Measurements from ENCODE around the gene WWOX.

WWOX gene

GRCh38 chr16:78437352-78437968 is 338.0 kb downstream of the WWOX start:
- DNase-seq (ENCODE audit: low read depth): no peak

DNA sequence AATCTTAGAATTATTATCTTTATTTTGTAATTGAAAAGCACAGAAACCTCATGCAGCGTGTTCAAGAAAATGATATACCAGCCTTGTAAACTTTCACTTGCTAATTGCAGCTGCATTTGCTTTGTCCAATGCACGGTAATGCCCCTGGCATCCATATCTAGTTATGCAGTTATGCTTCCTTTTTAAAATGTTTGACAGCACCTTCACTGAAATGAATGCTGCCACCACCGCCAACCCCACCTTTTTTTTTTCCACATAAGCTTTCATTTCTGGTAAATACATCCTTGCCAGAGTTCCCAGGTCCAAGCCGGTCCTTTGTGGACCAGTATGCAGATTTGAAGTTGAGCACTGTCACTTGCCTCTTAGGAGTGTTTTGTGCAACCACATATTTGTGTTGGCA is 338.8 kb downstream of the WWOX start:
- DNase-seq (ENCODE audit: low read depth): no peak

- DNase-seq (ENCODE audit: low read depth): no peak
Observed at GRCh38 chr16:78438632-78439031, 339.2 kb downstream of the WWOX start.

DNA sequence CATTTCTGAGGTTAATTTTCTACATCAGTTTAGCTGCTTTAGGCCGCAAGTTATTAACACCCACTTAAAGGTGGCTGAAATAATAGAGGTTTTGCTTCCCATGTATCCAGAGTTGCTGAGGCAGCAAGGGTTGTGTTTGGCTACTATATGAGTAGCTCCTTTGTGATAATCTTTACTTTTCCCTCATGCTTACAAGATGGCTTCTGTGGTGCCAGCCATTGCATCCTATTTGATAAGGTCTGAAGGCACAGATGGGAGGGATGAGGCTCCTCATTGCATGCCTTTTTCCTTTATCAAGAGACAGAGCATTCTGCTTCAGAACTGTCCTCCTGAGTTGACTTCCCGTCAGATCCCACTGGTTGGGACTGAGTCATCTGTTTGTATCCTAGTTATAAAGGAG is 340.2 kb downstream of the WWOX start:
- DNase-seq (ENCODE audit: low read depth): no peak

DNA sequence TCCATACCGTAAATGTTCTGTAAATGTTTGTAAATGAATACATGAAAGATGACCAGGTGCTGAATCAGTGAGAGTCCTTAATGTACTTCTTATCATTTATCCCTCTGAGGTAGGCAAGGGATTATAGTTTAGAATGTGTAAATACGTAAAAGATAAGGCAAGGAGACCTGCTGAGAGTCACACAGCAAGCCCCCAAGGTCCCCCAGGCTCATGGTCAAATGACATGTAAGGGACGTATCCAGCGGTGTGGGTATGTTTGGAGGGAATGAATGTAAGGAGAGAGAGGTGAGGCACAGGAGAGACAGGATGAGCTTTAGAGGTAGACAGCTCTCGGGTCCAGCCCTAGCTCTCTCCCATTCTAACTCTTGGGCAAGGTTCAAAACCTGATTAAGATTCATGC is 341.8 kb downstream of the WWOX start:
- no peak for DNase-seq (ENCODE audit: low read depth)

- DNase-seq (ENCODE audit: low read depth): no peak
Observed at GRCh38 chr16:78443542-78444364, 344.3 kb downstream of the WWOX start.

- DNase-seq (ENCODE audit: low read depth): no peak
Observed at GRCh38 chr16:78445818-78446217, 346.4 kb downstream of the WWOX start.

GRCh38 chr16:78446486-78446885 is 347.0 kb downstream of the WWOX start:
- no peak for DNase-seq (ENCODE audit: low read depth)

DNA sequence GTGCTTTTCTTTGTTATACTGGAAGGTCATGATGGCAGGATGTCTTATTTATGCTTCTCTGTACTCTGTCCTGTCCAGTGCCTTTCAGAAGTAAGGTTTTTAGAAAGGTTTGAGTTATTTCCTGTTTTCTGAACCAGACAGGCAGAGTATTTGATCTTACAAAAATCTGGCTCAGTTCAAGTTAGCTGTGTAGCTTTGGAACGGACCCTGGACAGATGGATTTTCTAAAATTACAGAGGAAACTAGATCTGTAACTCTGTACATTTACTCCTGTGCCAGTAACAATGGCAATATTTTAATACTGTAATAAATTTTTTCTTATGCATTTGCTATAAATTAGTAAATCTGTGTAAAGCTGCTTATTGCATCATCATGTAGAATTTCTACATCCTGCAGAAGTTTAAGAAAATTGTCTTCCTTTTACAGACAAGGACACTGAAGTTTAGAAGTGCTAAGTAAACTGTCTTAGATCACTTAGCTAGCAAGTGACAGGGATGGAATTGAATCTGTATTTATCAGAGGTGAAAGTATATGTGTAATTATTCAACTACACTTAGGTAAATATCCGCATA is 347.6 kb downstream of the WWOX start:
- DNase-seq (ENCODE audit: low read depth): no peak

DNA sequence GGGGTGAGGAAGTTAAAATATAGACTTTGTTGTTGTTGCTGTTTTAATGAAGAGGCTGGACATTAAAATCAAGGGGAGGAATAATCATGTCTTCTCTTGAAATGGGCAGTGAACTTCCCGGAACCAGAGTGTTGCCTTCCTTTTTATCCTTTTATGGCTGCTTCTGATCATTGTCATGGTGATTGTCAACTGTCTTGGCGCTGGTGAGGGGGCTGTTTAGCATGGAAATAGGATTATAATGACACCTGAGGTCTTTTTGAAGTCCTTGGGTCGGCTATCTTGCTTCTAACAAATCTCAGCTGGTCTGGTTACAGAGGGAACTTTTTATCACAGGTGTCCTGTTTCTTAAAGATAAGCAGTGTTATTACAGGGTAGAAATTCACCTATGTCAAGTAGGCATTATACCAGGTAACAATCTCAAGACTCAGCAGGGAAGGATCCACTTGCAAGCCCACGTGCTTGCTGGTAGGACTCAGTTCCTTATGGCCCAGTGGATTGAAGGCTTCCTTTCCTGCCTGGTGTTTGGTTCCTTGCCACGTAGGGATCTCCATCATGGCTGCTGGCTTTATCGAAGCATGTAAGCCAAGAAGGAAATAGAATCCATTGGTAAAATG is 349.3 kb downstream of the WWOX start:
- DNase-seq (ENCODE audit: low read depth): no peak

GRCh38 chr16:78450255-78450654 is 350.8 kb downstream of the WWOX start:
- no peak for DNase-seq (ENCODE audit: low read depth)

- no peak for DNase-seq (ENCODE audit: low read depth)
Observed at GRCh38 chr16:78452025-78452555, 352.6 kb downstream of the WWOX start.

DNA sequence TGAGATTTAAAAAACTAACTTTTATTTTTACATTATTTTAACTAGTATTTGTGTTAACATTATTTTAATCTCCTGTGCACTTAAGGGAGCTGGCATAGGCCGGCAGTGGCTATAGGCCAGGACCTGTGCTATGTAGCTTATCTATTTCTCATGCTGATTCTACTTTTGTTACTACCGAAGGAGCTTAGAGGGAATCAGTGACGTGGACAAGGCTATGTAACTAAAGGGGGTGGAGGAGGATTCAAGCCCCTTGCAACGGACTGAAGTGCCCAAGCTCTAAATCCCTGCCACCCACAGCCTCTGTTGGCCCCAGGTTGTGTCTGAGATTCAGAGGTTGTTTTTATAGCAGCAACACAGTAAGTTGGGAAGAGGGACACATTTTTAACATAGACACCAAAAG is 356.4 kb downstream of the WWOX start:
- DNase-seq (ENCODE audit: low read depth): no peak

DNA sequence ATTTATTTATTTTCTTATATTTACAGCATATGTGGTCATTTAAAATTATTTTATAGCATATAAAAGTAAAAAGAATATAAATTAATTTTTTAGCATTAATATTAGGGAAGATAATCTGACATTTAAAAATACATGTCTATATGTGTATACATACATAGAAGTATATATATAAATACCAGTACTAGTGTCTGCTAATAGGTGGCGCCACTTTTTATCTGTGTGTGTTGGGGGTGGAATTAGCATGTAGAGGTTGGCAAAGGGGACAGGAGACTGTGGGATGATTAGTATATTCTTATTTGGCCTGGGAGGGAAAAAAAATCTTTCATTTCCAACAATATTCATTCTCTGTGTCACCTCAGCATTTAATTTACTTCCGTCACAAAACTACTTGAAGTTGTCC is 359.1 kb downstream of the WWOX start:
- DNase-seq (ENCODE audit: low read depth): no peak

DNA sequence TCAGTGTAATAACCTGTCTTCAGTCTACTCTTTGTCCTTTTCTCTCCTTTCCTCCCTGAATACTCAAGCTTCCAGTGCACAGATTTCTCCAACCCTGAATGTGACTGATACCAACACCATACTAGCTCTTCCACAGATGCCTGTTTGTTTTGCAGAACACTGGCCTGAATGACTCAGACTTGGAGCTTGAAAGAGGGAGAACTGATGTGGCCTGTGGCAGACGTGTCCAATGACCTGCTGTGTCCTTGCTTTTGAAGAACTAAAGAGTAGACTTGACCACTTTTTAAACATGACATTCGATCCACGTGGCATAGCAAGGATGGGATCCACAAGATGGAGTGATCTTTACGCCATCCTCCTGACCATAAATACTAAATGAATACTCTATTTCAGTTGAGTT is 361.0 kb downstream of the WWOX start:
- no peak for DNase-seq (ENCODE audit: low read depth)

DNA sequence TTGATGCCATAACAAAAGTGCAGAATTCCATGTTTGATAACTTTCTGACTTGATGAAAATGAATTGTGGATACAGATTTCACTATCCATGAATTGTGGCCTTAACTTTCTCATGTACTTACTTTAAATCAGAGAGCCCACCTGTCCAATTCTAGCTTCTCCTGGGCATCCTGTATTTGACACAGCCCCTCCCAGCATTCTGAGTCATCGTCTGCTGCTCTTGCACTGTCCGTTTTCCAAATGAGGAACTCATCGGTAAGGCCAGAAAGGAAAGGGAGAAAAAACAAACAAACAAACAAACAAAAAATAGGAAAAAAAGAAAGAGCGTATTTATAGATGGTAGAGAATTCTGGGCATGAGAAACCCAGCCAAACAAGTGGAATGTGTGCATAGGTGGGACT is 361.6 kb downstream of the WWOX start:
- DNase-seq (ENCODE audit: low read depth): no peak

DNA sequence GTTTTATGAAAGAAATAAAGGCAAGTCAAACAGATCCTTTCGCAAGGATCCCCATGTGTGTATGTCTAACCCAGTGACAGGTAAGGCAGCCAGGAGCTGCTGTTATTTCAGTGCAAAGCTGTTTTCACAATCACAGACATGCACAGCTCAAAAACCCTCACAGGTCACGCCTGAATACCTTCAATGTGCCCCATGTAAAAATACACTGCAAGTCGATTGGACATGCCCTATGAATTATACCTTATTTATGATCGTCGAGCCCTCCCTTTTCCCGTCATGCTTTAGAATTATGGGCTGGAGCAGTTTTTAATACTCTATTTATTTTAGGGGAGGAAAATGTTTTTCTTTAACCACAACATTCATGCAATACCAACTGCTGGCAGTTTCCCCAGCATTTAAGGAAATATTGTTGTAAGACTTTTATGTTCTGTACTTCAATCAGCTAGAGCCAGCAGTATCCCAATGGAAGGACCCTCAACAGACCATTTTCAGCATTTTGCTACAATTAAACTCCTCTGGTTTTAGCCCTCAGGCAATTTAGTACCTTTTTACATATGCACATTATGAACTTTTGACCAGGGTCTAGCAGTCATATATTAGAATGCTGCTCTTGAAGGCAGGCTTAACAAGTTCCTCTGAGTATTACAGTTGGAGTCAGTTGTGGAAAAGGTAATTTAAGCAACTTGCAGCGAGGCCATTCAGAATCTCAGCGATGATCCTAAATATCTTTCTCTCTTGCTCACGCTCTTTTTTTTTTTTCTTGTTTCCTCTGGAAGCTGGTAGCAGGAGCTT is 362.2 kb downstream of the WWOX start:
- DNase-seq (ENCODE audit: low read depth): no peak

- DNase-seq (ENCODE audit: low read depth): no peak
Observed at GRCh38 chr16:78462288-78463208, 363.1 kb downstream of the WWOX start.

DNA sequence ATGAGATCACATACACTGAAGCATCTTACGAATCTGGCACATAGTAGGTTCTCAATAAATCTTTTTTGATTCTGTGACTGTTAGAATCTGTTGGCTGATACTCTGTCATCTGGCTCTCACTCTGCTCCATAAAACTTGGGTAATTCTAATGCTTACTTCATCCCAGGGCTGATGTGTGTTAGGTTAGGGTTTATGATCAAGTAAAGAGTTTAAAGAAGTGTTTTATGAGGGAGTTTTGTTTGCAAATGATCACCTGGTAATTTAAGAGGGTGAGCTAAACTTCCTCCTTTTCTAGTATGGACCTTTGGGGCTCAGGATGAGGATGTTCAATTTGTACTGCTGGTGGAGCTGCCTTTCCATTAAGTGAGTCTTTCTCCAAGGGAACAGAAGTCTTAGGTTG is 364.1 kb downstream of the WWOX start:
- no peak for DNase-seq (ENCODE audit: low read depth)

DNA sequence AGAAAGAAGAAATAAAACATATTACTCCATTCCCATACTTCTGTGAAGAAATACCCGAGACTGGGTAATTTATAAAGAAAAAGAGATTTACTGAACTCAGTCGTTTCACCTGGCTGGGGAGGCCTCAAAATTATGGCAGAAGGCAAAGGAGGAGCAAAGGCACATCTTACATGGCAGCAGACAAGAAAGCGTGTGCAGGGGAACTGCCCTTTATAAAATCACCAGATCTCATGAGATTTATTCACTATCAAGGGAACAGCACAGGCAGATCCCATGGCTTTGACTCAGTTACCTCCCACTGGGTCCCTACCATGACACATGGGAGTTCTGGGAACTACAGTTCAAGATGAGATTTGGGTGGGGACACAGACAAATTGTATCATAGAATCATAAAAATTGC is 365.4 kb downstream of the WWOX start:
- no peak for DNase-seq (ENCODE audit: low read depth)

DNA sequence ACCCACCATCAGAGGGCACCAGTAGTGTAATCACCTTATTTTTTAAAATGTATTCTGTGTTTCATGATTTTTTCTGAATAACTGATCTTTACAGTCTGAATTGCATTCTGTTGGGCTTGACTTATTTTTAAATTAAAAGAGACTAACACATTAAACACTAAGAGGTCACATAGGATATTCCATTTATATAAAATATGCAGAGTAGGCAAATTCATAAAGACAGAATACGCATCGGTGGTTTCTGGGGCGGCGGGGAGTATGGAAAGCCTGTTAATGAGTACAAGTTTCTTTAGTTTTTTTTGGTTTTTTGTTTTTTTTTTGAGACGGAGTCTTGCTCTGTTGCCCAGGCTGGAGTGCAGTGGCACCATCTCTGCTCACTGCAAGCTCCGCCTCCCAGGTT is 366.3 kb downstream of the WWOX start:
- DNase-seq (ENCODE audit: low read depth): no peak

Data from T-helper 22 cell (primary cell).